B cell (primary cell): Measurements from ENCODE around the gene EPAS1. TPM values are rescaled to one million over a fixed set of nuclear protein-coding genes. Genes with fewer than 3 reads are reported as not detected.

Source experiments
- ATAC-seq: fragments of 200-7000 bp; cut with Tn5 transposase; one replicate; pipeline ENCODE4 v1.10.0; 2021; ENCODE audit warnings: low read depth, mild to moderate bottlenecking, moderate number of reproducible peaks, moderate library complexity
- CTCF ChIA-PET: fragments of 350-600 bp; sonication (Branson Sonifier 250); formaldehyde crosslinking; loops from one replicate; lab custom pipeline; 2021; ENCODE audit warnings: antibody characterized with exemption, inconsistent platforms; lab: Charles Lee
- POLR2A ChIA-PET: fragments of 350-600 bp; sonication (Branson Sonifier 250); formaldehyde crosslinking; loops from one replicate; lab custom pipeline; 2021; ENCODE audit warnings: antibody characterized with exemption; lab: Charles Lee
- DNase-seq: peaks from one replicate; pipeline ENCODE4 v3.0.0; 2013
- H2AFZ ChIP-seq: 2 replicates; pipeline ENCODE4 v1.6.1; 2012; ENCODE audit warnings: mild to moderate bottlenecking, low read depth, low read length; ENCODE audit not compliant: insufficient read depth, poor library complexity, severe bottlenecking
- H3K27ac ChIP-seq, 2 donors: 1 replicate in 1 of 2; 2 replicates in 1 of 2; pipeline ENCODE4 v1.5.1; 2012 to 2013; ENCODE audit warnings: low read length in 2 of 2, mild to moderate bottlenecking in 2 of 2, moderate library complexity in 1 of 2
- H3K27me3 ChIP-seq, 4 experiments: fragments of 200-600 bp in 1 of 4; sonication (generic) in 1 of 4; replicated peaks in 1 of 4; 1 replicate in 2 of 4; 2 replicates in 2 of 4; pipeline versions ENCODE4 v1.6.1 to v1.7.0; 2013 to 2016; ENCODE audit warnings: low read length in 3 of 4, mild to moderate bottlenecking in 2 of 4, mixed read lengths in 1 of 4, moderate library complexity in 1 of 4; ENCODE audit not compliant: insufficient read depth in 4 of 4, control insufficient read depth in 3 of 4; ENCODE audit errors: control extremely low read depth in 1 of 4
- H3K36me3 ChIP-seq, 2 experiments: replicated peaks in 1 of 2; 1 replicate in 1 of 2; 2 replicates in 1 of 2; pipeline versions ENCODE4 v1.6.1 to v1.7.1; 2013; ENCODE audit warnings: low read length in 1 of 2; ENCODE audit not compliant: insufficient read depth in 2 of 2, control insufficient read depth in 1 of 2; ENCODE audit errors: control extremely low read depth in 1 of 2, extremely low read depth in 1 of 2
- H3K4me1 ChIP-seq, 2 donors: fragments of 200-600 bp in 1 of 2; sonication (generic) in 1 of 2; 1 replicate in 1 of 2; 2 replicates in 1 of 2; pipeline versions ENCODE4 v1.5.1 to v1.6.1; 2013 to 2017; ENCODE audit warnings: low read length in 2 of 2; ENCODE audit not compliant: control insufficient read depth in 2 of 2, insufficient read depth in 2 of 2
- H3K4me2 ChIP-seq: replicated peaks from 2 replicates; pipeline ENCODE3; 2012; ENCODE audit warnings: mild to moderate bottlenecking, low read depth, low read length; ENCODE audit not compliant: poor library complexity, severe bottlenecking
- H3K4me3 ChIP-seq, 5 experiments: fragments of 200-600 bp in 1 of 5; sonication (generic) in 1 of 5; 1 replicate in 3 of 5; 2 replicates in 2 of 5; pipeline versions ENCODE4 v1.5.1 to v1.7.0; 2011 to 2016; ENCODE audit warnings: low read length in 4 of 5, mild to moderate bottlenecking in 4 of 5, low read depth in 2 of 5, control low read depth in 1 of 5, moderate library complexity in 1 of 5; ENCODE audit not compliant: insufficient read depth in 1 of 5; ENCODE audit errors: control extremely low read depth in 1 of 5, extremely low read depth in 1 of 5
- H3K79me2 ChIP-seq: fragments of 200-600 bp; sonication (generic); one replicate; pipeline ENCODE4 v1.6.0; 2016; ENCODE audit warnings: low read length; ENCODE audit not compliant: control insufficient read depth, insufficient read depth
- H3K9ac ChIP-seq: fragments of 200-600 bp; sonication (generic); 2 replicates; pipeline ENCODE4 v1.6.1; 2017; ENCODE audit warnings: mild to moderate bottlenecking, low read length, moderate library complexity
- H3K9me3 ChIP-seq, 3 donors: one replicate each; pipeline versions ENCODE4 v1.6.1 to v1.7.1; 2013; ENCODE audit warnings: low read length in 2 of 3; ENCODE audit not compliant: control insufficient read depth in 2 of 3, insufficient read depth in 1 of 3; ENCODE audit errors: control extremely low read depth in 1 of 3
- H4K20me1 ChIP-seq: 2 replicates; pipeline ENCODE4 v1.6.0; 2012; ENCODE audit warnings: mild to moderate bottlenecking, low read length; ENCODE audit not compliant: insufficient read depth, control insufficient read depth, poor library complexity, severe bottlenecking
- H3K27ac Mint-ChIP-seq: one replicate; pipeline ENCODE4 v1.8.0; 2021; ENCODE audit warnings: mixed read lengths
- H3K27me3 Mint-ChIP-seq: one replicate; pipeline ENCODE4 v1.8.0; 2021; ENCODE audit warnings: mixed read lengths
- H3K4me1 Mint-ChIP-seq: one replicate; pipeline ENCODE4 v1.8.0; 2021; ENCODE audit warnings: mixed read lengths
- H3K4me3 Mint-ChIP-seq: one replicate; pipeline ENCODE4 v1.8.0; 2021; ENCODE audit warnings: mixed read lengths
- H3K9me3 Mint-ChIP-seq: one replicate; pipeline ENCODE4 v1.8.0; 2022; ENCODE audit warnings: mixed read lengths; ENCODE audit not compliant: insufficient read depth
- EZH2 ChIP-seq: IDR thresholded peaks from 2 replicates; pipeline ENCODE4 v1.6.1; 2012; ENCODE audit warnings: borderline replicate concordance, low read depth, mild to moderate bottlenecking, moderate library complexity, low read length; ENCODE audit not compliant: insufficient read depth, poor library complexity, severe bottlenecking
- WGBS: methylation state at CpG from one replicate; pipeline ENCODE4 v1.1.5; 2013; ENCODE audit warnings: missing lambda C conversion rate; ENCODE audit not compliant: insufficient coverage; 5-methylcytosine and 5-hydroxymethylcytosine counted together
- intact Hi-C: fragments of 100-400 bp; cut with micrococcal nuclease; formaldehyde crosslinking; loops from one replicate; pipeline ENCODE4 v1.10.0; 2022
- polyA plus RNA-seq: library from polyadenylated mRNA; depleted of rRNA; stranded (reverse); fragments of >200 nt; gene quantifications from 2 replicates; pipeline ENCODE4 v1.2.3, GENCODE V29; 2012
- total RNA-seq, 2 donors: library from RNA; stranded (reverse); fragments of 120-200 nt in 1 of 2; gene quantifications; 1 replicate in 1 of 2; 2 replicates in 1 of 2; pipeline versions ENCODE4 v1.2.3 to v1.2.4, GENCODE V29; 2013 to 2022
- TF ChIP-seq, protein P1 (sequence below): fragments of 200-600 bp; IDR thresholded peaks from one replicate; pipeline ENCODE4 v1.8.0; 2022; ENCODE audit warnings: antibody characterized with exemption, mild to moderate bottlenecking

EPAS1 gene
- total and polyA plus RNA-seq, 2 donors (not counting 1 experiment from before 2014, with no cell fraction given) = 0.06 to 0.37 TPM

GRCh38 chr2:46273225-46273863 lies 23.9 kb upstream of the EPAS1 start:
- no peak overlapping the region for H3K4me3 Mint-ChIP-seq
- TF ChIP-seq EZH2 = no peak
- TF ChIP-seq, protein P1, sequence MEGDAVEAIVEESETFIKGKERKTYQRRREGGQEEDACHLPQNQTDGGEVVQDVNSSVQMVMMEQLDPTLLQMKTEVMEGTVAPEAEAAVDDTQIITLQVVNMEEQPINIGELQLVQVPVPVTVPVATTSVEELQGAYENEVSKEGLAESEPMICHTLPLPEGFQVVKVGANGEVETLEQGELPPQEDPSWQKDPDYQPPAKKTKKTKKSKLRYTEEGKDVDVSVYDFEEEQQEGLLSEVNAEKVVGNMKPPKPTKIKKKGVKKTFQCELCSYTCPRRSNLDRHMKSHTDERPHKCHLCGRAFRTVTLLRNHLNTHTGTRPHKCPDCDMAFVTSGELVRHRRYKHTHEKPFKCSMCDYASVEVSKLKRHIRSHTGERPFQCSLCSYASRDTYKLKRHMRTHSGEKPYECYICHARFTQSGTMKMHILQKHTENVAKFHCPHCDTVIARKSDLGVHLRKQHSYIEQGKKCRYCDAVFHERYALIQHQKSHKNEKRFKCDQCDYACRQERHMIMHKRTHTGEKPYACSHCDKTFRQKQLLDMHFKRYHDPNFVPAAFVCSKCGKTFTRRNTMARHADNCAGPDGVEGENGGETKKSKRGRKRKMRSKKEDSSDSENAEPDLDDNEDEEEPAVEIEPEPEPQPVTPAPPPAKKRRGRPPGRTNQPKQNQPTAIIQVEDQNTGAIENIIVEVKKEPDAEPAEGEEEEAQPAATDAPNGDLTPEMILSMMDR = no peak
- no peak overlapping the region for H3K9ac ChIP-seq
- no peaks in the 10 kb centered on the region for H3K9me3 Mint-ChIP-seq
- H3K4me3 ChIP-seq = no peak overlapping the region
- 93% methylated on average over 3 of the region's 7 CpGs for WGBS
- H4K20me1 ChIP-seq = no peaks in the 10 kb centered on the region
- intact Hi-C loops = no loop called here
- POLR2A ChIA-PET = no interaction called here
- H3K4me2 ChIP-seq = no peak overlapping the region
- CTCF ChIA-PET = no interaction called here
- peaks cover 50% of the 10 kb centered on the region for H3K27me3 Mint-ChIP-seq
- H3K27ac Mint-ChIP-seq = no peak overlapping the region
- H3K36me3 ChIP-seq = no peaks in the 10 kb centered on the region
- peaks cover 0 to 29% (median 11%) of the 10 kb centered on the region in 4 experiments for H3K27me3 ChIP-seq
- peaks cover 5 to 8% of the 10 kb centered on the region in 2 donors for H3K4me1 ChIP-seq
- peaks cover 13% of the 10 kb centered on the region for H3K4me1 Mint-ChIP-seq
- H2AFZ ChIP-seq = no peak overlapping the region
- H3K9me3 ChIP-seq = peaks cover 0 to 5% (median 0%) of the 10 kb centered on the region in 3 donors
- H3K79me2 ChIP-seq = no peaks in the 10 kb centered on the region
- ATAC-seq (no peak), DNase-seq (no peak)
- H3K27ac ChIP-seq = no peak overlapping the region

DNA sequence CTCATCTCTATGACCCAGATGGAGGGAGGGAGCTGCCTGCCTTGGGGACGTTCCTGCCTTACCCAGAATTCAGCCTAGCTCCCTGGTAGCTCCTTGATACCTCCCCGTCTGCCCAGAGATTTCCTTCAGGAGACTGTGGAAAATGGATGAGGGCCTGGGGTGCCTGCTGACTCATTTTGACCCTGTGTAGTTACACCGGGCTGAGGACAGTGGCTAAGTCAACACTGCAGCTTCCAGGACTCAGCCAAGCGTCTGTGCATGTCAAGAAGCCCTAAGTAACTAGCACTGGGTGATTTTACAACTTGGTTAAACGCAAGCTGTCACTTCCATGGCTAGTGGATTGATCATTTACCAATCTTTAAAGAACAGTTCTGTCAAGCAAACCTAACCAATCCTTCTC lies 23.3 kb upstream of the EPAS1 start:
- Mint-ChIP-seq H3K4me3 (no peak overlapping the region), H3K27me3 (peaks cover 49% of the 10 kb centered on the region), H3K4me1 (peaks cover 11% of the 10 kb centered on the region), H3K9me3 (no peaks in the 10 kb centered on the region), H3K27ac (no peak overlapping the region)
- Histone ChIP-seq H4K20me1 (no peaks in the 10 kb centered on the region), H2AFZ (no peak overlapping the region), H3K27ac (no peak overlapping the region), H3K79me2 (no peaks in the 10 kb centered on the region), H3K4me3 (no peak overlapping the region), H3K9me3 (peaks cover 0 to 5% (median 0%) of the 10 kb centered on the region in 3 donors), H3K4me1 (peaks cover 5 to 8% of the 10 kb centered on the region in 2 donors), H3K27me3 (peaks cover 0 to 29% (median 15%) of the 10 kb centered on the region in 4 experiments), H3K4me2 (no peak overlapping the region), H3K9ac (no peak overlapping the region), H3K36me3 (no peaks in the 10 kb centered on the region)
- 95% methylated on average over 4 of the region's 5 CpGs for WGBS
- intact Hi-C loops = no loop called here
- ChIA-PET POLR2A (no interaction called here), CTCF (no interaction called here)
- ATAC-seq (no peak), DNase-seq (no peak)
- TF ChIP-seq, protein P1 = no peak
- no peak for TF ChIP-seq EZH2
